8988T (cell line): ENCODE measurements around the gene ISCA2.

ENCODE experiments used
- DNase-seq: peaks from one replicate; pipeline ENCODE4 v3.0.0; 2011

The ISCA2 gene

DNA sequence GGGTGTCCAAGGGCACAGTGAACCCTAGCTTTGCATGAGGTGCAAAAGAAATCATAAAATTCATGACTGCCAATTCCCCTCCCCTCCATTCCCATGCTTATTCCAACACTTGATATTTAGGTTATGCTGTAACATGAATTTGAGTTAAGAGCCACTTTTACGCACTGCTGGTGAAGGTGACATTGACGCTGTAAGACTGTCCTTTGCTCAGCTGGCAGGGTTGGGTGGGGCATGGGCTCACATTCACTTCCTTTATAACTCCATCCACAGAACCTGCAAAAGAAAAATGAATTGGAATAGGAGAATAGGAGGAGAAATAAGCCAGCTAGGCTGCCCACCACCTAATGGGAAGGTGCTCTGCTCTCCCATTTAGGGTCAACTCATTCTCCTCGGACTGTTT lies 7.4 kb upstream of the ISCA2 start:
- no peak for DNase-seq

DNA sequence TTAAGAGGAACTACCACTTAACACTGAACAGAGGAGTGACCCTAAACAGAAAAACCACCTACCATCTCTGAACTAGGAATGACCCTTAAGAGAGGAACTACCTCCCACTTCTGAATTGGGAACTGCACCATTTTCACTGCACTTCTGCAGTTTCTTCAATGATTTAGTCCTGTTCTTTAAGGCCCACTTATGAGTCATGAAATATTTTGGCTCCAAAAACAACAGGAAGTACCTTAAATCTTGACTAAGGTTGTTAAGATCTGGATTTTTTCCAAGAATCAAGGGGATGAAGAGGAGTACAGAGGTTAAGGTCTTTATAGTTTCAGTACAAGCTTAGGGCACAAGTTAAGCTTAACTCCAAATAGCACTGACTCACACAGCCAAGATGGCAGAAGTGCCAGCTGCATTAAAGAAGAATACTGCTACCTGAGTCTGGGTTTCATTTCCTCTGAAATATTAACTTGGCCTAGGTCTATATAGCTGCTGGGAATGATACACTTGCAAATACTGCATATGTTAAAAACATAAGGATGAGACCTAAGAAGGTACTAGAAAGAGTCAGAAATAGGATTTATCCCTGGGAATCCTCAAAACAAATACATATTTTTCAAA lies 4.7 kb upstream of the ISCA2 start:
- no peak for DNase-seq

DNA sequence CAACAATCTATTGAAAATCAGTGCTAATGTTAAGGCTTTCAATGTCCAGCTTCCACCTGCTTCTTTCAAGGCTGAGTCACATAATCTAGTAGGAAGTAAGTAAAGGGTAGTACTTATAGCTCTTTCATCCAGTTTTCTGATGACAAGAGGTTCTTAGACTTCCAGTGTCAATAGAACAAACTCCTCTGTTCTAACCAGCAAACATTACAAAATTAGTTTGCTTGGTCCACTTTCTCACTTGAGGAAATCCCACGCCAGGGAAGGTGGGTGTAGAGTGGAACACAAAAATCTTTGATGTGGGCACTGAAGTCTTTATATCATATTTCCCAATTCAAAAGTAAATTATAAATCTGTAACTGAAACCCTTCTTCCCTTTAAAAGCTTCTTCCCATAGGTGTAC lies 3.1 kb upstream of the ISCA2 start:
- no peak for DNase-seq

DNA sequence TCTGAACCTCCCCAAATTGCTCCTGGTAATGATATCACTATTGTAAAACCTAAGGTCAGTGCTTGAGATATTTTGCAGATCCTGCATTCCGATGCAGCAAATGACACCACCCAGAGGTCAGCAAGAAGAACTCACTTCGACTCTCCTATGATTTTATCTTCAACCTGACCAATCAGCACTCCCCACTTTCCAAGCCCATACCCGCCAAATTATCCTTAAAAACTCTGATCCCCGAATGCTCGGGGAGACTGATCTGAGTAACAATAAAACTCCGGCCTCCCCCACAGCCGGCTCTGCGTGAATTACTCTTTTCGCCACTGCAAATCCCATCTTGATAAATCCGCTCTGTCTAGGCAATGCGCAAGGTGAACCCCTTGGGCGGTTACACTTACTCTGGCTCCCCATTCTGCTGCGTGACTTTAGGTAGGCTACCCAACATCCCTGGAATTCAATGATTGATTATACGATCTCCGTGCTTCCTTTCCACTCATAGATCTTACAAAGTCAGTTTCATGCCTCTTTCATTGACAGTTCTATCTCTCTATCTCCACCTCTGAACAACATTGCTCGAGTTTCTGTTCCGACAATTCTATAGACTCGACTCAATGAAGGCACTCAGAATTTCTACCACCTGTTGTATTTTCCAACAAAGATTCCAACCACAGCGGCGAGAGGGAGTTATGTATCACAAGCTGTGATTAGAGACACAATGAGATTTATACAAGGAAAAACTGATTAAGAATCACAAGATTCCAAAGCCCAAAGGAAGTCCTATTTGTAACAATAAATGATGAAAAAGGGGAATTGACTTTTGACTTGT lies 1.4 kb upstream of the ISCA2 start:
- no peak for DNase-seq

DNA sequence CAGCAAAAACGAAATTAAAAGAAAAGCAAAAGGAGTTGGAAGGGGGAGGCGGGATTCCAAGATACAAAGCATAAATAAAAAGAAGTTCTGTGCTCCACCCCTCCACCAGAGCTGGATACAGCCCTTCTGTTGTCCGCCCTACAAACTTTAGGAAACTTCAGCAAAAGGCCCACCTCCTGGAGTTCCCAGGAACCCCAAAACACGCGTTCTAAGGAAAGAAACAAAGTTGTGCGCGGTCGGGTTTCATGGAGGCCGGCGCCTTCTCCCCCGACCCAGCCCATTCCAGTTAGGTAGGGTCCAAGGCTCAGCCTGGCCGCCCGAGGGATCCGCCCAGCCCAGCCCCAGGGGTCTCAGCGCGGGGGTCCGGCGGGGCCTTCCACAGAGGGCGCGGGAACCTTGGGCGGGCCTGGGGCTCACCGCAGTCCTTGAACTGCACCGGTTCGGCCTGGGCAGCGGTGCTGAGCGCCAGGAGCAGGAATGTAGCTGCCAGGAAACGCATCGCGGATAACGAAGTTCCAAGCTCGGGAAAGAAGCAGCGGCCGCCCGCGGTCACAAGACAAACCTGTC lies 706 bp upstream of the ISCA2 start, which contains the start of gene NPC2:
Gene NPC2 (minus strand): TSS at position 530 of the 567 bp plus-strand sequence. CDS start 31 bp downstream, at position 499.
- no peak for DNase-seq

DNA sequence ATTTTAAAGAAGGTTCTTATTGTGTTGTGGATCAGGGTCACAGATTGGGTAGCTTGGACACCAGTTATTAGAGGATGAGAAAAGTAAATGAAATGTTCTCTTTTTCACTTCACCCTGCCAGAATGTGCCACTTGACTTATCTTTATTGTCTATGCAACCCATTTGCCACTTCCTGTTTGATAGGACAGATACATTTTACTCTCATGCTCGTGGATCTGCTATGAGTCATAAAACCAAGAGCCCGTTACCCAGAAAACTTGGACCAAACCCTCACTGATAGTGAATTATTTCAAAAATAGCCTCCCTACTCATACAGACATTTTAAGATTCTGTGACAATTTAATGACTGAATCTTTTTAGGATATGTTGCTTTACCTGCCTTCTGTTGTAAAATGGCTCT lies 1.8 kb downstream of the ISCA2 start:
- DNase-seq, result no peak

DNA sequence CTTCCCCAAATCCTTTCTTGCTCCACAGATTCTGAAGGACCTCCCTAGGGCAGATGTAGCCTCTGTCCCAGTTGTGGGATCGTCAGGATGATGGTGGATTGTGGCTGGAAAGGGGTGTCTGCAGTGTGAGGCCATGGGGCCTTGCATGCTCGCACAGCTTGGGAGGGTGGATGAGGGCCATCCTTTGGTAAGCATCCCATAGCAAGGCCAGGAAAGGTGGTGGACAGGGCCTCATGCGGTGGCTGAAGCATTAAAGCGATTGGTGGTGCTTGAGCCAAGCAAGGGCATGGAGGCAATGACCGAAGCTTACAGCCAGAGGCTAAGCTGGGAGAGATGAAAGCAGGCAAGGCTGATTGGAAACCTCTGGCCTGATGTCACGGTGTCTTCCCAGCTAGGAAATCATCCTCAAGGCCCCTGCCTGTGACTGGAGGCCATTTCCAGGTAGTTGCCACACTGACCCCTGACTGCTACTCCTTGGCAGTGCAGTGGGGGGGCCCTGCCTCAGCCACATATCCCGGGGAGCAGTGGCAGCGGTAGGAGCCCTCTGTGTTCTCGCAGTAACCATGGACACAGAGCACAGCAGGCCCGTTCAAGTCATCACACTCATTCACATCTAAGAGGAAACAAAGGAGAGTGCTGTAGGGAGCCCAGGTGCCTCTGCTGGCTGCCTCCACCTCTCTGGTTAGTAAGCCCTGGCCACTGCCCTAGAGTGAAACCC lies 7.0 kb downstream of the ISCA2 start:
- DNase-seq, result no peak

DNA sequence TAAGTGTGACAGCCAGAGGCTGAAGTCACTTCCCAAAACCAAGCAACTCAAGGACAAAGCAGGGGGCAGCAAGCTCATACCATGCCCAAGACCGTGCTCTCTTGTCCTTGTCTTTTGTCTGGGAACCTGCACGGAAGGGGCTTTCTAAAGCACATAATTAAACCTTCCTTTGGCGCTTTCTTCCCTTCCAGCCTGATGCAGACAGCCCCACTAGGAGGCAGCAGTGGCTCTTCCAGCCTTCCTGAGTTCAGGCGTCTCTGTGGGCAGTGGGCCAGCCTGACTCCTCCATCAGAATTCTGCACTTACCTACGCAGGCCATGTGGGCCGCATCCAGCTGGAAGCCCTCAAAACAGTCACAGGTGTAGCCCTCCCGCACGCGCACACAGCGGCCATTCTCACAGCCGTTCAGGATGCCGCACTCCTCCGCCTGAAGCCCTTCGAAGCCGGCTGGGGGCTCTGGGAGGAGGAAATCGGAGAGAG lies 7.6 kb downstream of the ISCA2 start:
- peak; percentile 75 for DNase-seq

DNA sequence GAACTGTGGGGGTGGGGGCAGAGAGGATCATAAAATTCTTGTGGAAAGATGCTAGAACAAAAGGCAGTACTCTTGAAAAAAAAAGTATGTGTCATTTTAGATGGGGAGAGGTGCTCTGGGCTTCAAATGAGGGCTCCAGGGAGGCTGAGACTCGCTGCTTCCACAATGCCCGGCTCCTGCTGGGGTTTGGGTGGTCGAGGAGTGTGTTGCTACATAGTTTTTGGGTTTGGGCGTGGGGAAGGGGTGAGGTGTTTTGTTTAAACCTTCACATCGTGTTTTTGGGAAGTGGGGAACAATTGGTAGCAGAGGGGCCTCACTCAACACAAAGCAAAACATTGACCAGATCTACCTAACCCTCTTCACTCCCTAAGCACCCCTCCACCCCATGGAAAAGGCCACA lies 8.1 kb downstream of the ISCA2 start:
- DNase-seq, result no peak

DNA sequence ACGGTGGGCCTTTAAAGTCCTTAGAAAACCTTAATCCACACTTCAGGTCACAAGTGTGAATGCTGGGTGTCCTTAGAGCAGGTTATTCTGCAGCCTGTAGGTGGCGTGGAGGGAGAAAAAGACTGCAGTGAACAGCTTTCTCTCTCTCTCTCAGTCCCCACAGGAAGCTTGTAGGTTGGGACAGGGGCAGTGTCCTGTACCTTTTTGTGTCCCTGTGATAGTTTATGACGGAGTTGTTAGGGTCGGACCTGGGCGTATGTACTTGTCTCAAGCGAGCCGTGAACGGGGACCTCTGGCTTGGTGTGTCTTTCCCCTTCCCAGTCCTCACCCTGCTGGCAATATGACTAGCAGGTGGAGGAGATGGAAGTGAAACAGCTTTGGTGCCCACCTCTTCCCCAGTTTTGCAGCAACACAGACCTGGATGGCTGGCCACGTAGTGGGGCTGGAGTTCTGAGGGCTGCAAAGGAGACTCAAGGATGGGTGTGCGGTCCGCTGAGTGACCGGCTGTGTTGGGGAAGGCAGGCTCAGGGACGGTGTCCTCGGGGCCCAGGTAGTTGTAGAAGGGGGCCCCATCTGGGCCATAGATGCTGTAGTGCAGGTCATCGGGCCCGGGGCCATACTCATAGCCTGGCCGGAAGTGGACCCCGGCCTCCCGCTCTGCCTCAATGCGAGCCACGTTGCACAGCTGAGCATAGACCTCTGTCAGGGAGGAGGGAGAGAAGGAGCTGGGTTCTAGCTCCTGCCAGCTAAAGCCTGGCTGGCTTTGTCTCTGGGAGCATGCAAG lies 8.9 kb downstream of the ISCA2 start:
- DNase-seq, result no peak

DNA sequence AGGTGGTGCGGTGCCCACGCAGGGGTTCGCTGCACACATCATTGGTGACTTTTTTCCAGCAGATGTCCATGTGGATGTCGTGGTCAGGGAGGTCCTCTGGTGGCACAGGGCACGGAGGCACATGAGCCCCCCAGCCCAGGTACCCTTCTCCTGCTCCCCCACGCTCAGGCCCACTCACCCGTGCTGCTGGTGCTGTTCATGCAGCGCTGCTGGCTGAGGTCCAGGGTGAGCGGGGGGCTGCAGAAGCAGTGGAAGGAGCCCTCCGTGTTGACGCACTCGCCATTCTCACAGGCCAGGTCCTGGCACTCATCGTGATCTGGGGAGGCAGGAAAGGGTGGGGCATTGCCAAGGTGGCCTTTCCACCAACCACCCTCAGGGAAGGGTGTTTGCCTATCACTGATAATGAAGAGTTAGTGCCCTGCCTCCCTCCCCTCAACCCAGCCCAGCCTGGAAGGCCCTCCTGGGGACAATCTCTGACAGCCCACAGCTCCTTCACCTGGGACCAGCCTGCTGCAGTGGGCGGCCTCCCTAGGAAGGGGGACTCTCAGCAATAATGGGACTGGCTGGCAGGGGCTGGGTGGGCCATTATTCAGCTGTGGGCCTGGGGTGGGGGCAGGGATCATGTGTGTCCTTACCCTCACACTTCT lies 9.8 kb downstream of the ISCA2 start:
- no peak for DNase-seq

DNA sequence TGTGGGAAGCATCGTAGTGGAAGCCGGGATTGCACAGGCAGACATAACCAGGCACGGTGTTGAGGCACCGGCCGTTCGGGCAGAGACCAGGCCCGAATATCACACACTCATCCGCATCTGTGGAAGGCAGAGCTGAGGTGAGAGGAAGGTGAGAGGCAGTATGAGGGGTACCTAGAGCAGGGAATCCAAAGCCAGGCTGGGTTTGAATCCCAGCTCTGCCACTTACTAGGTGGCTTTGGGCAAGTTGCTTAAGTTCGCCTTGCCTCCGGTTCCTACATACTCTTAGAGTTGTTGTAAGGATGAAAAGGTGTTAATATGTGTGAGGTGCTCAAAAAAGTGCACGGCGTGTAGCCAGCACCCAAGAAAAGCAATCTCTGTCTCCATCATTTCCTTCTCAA lies 10.4 kb downstream of the ISCA2 start:
- no peak for DNase-seq

DNA sequence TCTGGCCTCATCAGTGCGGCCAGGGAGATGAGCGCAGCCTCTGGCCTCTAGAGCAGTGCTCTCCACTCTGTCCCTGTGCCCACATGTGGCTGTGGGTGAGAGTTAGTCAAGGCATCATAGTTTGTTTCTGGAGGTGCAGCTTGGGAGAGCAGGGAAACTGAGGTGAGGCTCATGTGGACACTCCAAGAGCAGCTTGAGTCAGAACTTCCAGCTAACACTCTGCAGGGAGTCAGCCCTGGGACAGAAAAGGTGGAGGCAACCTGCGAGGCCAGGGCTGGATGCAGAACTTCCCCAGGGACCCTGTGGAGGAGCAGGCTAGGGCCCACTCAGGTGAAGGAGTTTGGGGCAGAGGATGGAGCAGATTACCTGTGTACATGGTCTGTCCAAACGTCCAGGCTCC lies 10.8 kb downstream of the ISCA2 start:
- no peak for DNase-seq

DNA sequence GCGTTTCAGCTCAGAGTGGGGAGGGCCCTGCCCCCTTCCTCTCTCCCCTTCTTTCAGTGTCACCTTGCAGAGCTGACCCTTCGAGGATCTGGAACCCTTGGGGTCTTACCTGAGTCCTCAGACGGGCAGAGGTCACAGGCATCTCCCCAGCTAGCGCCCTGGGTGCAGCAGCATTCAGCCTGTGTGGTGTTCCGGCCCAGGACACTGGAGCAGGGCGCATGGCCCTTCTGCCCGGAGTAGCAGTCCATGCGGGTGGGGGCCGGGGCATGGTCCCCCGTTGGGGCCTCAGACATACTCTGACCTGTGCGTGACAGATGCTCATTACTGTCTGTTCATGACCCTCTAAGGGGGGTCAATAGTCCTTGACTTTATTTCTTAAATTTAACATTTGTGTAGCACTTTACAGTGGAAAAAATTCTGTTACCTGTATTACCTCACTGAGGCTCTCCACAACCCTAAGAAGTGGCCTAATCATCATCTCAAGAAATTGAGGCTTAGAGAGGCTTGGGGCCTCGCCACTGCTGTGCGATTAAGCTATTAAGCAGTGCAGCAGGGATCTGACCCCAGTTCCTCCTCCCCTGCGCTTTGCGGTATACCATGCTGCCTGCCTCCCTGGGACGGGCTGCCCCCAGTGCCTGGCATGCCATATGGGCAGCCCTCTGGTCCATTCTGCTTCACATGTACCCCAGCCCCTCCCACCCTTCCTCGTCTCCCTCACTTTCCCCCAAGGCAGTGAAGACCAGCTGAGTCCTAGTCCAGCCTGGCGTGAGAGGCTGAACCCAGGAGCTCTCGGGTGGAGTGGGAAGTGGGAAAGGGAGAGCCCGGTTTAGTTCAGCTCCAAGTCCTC lies 11.5 kb downstream of the ISCA2 start:
- DNase-seq, result no peak

DNA sequence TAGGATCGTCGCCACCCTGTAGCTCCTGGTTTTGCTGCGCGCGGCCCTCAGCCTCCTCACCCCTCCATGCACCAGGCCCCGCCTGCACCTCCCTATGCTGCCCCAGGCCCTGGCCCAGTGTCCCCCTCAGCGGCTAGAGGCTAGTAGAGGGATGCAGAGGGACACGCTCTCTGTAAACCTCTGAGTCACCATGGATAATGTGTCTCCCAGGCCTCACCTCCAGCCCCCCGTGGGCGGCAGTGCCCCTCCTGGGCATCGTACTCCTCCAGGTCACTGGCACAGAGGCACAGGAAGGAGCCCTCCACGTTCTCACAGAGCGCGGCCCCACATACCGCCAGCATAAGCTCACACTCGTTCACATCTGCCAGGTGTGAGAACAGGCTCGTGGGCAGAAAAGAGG lies 12.3 kb downstream of the ISCA2 start:
- DNase-seq, result no peak

DNA sequence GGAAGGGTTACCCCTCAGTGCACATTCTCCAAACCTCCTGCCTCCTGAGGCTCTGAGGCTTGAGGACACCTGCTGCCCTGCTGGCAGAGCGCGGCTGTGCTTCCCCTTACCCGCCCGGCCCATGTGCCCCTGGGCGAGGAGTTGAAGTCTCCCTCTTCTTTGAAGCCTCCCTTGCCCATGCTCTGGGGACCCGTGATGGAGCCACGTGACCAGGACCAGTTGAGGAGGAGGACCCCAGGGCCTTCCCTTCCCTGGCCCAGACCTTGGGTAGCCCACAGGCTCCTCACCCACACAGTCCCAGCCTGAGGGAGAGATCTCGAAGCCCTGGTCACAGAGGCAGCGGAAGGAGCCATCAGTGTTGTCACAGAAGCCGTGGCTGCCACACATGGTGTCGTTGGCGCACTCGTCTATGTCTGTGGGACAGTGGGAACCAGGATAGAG lies 12.9 kb downstream of the ISCA2 start:
- DNase-seq, result no peak

DNA sequence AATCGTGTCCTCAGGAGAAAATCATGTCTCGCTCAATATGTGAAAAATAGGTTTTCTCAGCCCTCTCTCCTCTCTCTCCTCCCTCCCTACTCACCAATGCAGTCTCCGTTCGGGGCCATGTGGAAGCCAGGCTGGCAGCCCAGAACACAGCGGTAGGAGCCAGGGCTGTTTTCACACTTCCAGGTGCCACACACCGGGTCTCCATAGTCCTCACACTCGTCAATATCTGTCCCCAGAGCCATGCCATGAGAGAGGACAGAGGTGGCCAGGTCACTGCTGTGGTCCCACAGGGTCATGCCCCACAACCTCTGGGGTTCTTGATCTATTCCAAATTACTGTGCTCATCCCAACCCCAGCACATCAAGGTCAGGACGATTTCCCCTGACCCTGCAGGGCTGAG lies 13.5 kb downstream of the ISCA2 start:
- no peak for DNase-seq

DNA sequence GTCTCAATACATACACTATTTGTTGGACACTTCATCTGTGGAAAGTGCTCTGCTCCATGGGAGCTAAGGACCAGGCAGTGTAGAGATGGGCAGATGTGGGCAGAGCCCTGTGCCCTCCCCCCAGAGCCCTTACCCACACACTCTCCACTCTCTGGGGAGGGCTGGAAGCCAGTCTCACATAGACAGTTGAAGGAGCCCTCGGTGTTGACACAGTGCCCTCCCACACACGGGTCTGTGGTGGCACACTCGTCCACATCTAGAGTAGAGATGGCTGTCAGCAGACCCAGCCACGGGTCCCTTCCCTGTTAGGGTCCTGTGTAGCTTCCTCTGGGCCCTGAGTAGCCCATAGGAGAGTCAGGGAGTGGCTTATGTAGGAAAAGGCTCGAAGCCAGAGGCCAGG lies 14.3 kb downstream of the ISCA2 start:
- DNase-seq, result no peak

DNA sequence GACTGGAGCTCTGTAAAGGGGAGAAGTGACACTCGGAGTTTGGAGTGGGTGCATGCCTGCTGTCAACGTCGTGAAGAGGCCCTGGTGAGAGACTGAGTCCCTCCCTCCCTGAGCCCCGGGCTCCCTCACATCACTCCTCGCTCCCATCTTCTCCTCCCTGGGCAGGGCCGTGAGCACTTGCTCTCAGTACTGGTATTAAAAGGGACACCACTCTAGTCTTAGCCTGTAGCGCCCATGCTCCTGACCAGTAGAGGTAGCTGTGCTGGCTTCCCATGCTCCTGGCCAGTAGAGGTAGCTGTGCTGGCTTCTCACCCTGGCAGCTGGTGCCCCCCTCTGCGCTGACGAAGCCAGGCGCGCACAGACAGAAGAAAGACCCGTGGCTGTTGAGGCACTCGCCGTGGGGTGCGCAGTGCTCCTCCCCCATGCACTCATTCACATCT lies 14.7 kb downstream of the ISCA2 start:
- peak; percentile 60 for DNase-seq

DNA sequence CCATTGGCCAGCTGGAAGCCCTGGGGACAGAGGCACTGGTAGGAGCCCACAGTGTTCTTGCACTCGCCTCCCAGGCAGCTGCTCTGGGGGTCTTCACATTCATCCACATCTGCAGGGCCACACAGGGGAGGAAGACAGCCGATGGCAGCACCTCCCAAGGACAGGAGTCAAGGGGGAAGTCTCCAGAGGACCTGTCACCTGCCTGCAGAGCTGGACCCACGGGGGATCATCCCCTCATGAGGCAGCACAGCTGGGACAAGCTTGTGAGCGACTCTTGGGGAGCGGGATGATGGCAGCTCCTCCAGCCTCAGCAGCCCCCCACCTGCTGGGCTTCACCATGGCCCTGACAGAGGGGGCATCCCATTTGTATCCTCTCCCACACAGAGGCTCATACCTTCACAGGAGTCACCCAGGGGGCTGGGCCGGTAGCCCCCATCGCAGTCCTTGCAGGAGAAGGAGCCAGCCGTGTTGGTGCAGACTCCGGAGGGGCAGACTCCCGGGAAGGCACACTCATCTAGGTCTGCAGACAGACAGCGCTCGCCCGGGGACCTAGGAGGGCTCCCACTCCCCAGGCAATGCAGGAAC lies 15.4 kb downstream of the ISCA2 start:
- no peak for DNase-seq
